A673 (cell line): ENCODE data around the gene TRIM10. TPM values are rescaled to one million over a fixed set of nuclear protein-coding genes. Genes with fewer than 3 reads are reported as not detected.

Experiments
- BruUV-seq: library from RNA; stranded (reverse); fragments of 400-500 nt; replicated peaks from 2 replicates; lab custom pipeline; 2021; lab: Mats Ljungman, UMichigan
- CTCF ChIA-PET: fragments of 300-600 bp; sonication (Branson Sonifier 250); formaldehyde crosslinking; loops from one replicate; lab custom pipeline; 2022; ENCODE audit warnings: antibody characterized with exemption; lab: Charles Lee
- POLR2A ChIA-PET: fragments of 300-600 bp; sonication (Branson Sonifier 250); formaldehyde crosslinking; loops from one replicate; lab custom pipeline; 2022; ENCODE audit warnings: antibody characterized with exemption; ENCODE audit not compliant: low non-redundant PET; lab: Charles Lee
- DNase-seq: peaks from one replicate; pipeline ENCODE4 v3.0.0-alpha.2; 2015; ENCODE audit warnings: low spot score
- H3K27ac ChIP-seq: fragments of 200-600 bp; sonication (generic); 2 replicates; pipeline ENCODE4 v1.5.1; 2016; ENCODE audit warnings: mixed run types, low read depth, mild to moderate bottlenecking, mixed read lengths, antibody characterized with exemption, low read length; ENCODE audit not compliant: poor library complexity, severe bottlenecking
- H3K27me3 ChIP-seq: fragments of 200-600 bp; sonication (generic); replicated peaks from 2 replicates; pipeline ENCODE4 v1.6.1; 2017; ENCODE audit warnings: mixed run types, low read depth, mild to moderate bottlenecking, mixed read lengths, antibody characterized with exemption, low read length; ENCODE audit not compliant: insufficient read depth, poor library complexity
- H3K36me3 ChIP-seq: fragments of 200-600 bp; sonication (generic); 2 replicates; pipeline ENCODE4 v1.6.1; 2016; ENCODE audit warnings: mixed run types, mild to moderate bottlenecking, mixed read lengths, antibody characterized with exemption, low read length; ENCODE audit not compliant: insufficient read depth, poor library complexity, severe bottlenecking
- H3K4me1 ChIP-seq: fragments of 200-600 bp; sonication (generic); 2 replicates; pipeline ENCODE4 v1.6.1; 2017; ENCODE audit warnings: mixed run types, mild to moderate bottlenecking, mixed read lengths, antibody characterized with exemption, low read length; ENCODE audit not compliant: insufficient read depth, poor library complexity, severe bottlenecking
- H3K4me3 ChIP-seq: fragments of 200-600 bp; sonication (generic); 2 replicates; pipeline ENCODE4 v1.5.1; 2016; ENCODE audit warnings: low read depth, mixed run types, mild to moderate bottlenecking, mixed read lengths, low read length; ENCODE audit not compliant: poor library complexity, severe bottlenecking
- H3K9me3 ChIP-seq: fragments of 200-600 bp; sonication (generic); 2 replicates; pipeline ENCODE4 v1.6.1; 2016; ENCODE audit warnings: mixed run types, low read depth, mild to moderate bottlenecking, mixed read lengths, antibody characterized with exemption, low read length; ENCODE audit not compliant: poor library complexity, severe bottlenecking
- CTCF ChIP-seq: fragments of 300-800, 200-600 bp; sonication (generic); conservative IDR thresholded peaks from 2 replicates; pipeline ENCODE4 v1.5.1; 2017; ENCODE audit warnings: low read depth, mild to moderate bottlenecking, antibody characterized with exemption, low read length, moderate library complexity, mixed read lengths
- EZH2 ChIP-seq: fragments of 200-600 bp; sonication (generic); IDR thresholded peaks from 2 replicates; pipeline ENCODE4 v1.6.1; 2017; ENCODE audit warnings: borderline replicate concordance, low read depth, mild to moderate bottlenecking, mixed read lengths, antibody characterized with exemption, low read length; ENCODE audit not compliant: poor library complexity, severe bottlenecking
- intact Hi-C: fragments of 100-400 bp; cut with micrococcal nuclease; formaldehyde crosslinking; loops from one replicate; pipeline ENCODE4 v1.10.0; 2022; ENCODE audit not compliant: unreplicated experiment
- total RNA-seq: library from RNA; stranded (reverse); gene quantifications from 2 replicates; pipeline ENCODE4 v1.2.3, GENCODE V29; 2021

TRIM10 gene
- total RNA-seq, 1 experiment from 2014 or later: not detected

DNA sequence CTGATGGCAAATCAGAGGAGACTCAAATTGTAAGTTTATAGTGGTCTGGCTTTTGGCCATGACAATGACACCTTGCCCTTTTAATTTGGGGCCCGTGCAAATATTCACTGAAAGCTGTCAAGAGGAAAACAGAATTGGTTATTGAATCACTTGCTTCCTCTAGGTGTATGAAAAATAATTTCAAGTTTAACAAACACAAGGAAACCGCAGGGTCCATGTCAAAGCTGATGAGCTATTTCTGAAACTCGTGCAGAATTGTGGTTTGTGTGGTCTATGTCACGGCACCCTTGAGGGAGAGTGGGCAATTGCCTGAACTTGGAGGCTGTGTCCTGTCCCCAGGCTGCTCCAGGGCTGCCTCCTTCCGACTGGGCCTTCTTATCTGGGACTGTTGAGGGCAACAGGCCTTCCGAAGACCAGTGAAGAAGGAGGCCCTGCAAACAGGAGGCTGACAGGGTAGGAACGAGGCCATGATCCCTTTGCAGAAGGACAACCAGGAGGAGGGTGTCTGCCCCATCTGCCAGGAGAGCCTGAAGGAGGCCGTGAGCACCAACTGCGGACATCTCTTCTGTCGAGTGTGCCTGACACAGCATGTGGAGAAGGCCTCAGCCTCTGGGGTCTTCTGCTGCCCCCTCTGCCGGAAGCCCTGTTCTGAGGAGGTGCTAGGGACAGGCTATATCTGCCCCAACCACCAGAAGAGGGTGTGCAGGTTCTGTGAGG, 24.3 kb downstream of the TRIM10 start:
- H3K36me3 ChIP-seq: no peaks in the 10 kb centered on the region
- ChIA-PET POLR2A (no interaction called here), CTCF (interaction anchor here (0.5 kb wide), 1 partner anchor 1206 kb away, joined by 4 read pairs; no protein-coding TSS in a partner anchor)
- peaks cover 10% of the 10 kb centered on the region for H3K27me3 ChIP-seq
- H3K27ac ChIP-seq: no peak overlapping the region
- intact Hi-C loops: no loop called here
- TF ChIP-seq CTCF (no peak), EZH2 (no peak)
- H3K4me3 ChIP-seq: no peak overlapping the region
- no peak for DNase-seq
- H3K9me3 ChIP-seq: no peaks in the 10 kb centered on the region
- no TSS peak for BruUV-seq
- H3K4me1 ChIP-seq: no peaks in the 10 kb centered on the region

- no peak within 1 kb of the TSS for H3K27ac ChIP-seq
- peaks cover 5% of the 10 kb centered on the region for H3K27me3 ChIP-seq
- BruUV-seq: no TSS peak
- DNase-seq: no peak
- ChIA-PET POLR2A (no interaction called here), CTCF (no interaction called here)
- H3K36me3 ChIP-seq: no peaks in the 10 kb centered on the region
- intact Hi-C loops: no loop called here
- no peaks in the 10 kb centered on the region for H3K9me3 ChIP-seq
- no peak within 1 kb of the TSS for H3K4me3 ChIP-seq
- no peaks in the 10 kb centered on the region for H3K4me1 ChIP-seq
- TF ChIP-seq EZH2 (no peak), CTCF (no peak)
These were observed 25.3 kb downstream of the TRIM10 start, which contains the start of gene TRIM40 for GRCh38 chr6:30135757-30136156. Gene TRIM40 (plus strand): TSS chr6:30136140. CDS start chr6:30137037, 897 bp downstream.

- no TSS peak for BruUV-seq
- H3K36me3 ChIP-seq: no peaks in the 10 kb centered on the region
- intact Hi-C loops: no loop called here
- peaks cover 11% of the 10 kb centered on the region for H3K27me3 ChIP-seq
- ChIA-PET CTCF (no interaction called here), POLR2A (no interaction called here)
- H3K4me1 ChIP-seq: no peaks in the 10 kb centered on the region
- no peak overlapping the region for H3K4me3 ChIP-seq
- no peaks in the 10 kb centered on the region for H3K9me3 ChIP-seq
- no peak for DNase-seq
- H3K27ac ChIP-seq: no peak overlapping the region
- TF ChIP-seq EZH2 (no peak), CTCF (no peak)
These were observed 25.9 kb downstream of the TRIM10 start for GRCh38 chr6:30135147-30135546.
